Aorta (tissue), 5 donors: ENCODE data around the gene SEPTIN8. TPM values are rescaled to one million over a fixed set of nuclear protein-coding genes. Genes with fewer than 3 reads are reported as not detected.
A peak's percentile ranks its signal among the peaks of the same experiment; 100 is the strongest.

ENCODE experiments used
- ATAC-seq: fragments of 200-7000 bp; cut with Tn5 transposase; one replicate; pipeline ENCODE4 v1.9.1; 2022; ENCODE audit warnings: moderate library complexity; ENCODE audit not compliant: low FRiP score
- DNase-seq, 2 donors: peaks; one replicate each; pipeline ENCODE4 v3.0.0-alpha.2; 2020
- H3K27ac ChIP-seq, 2 donors: one replicate each; pipeline ENCODE4 v1.5.1; 2013; ENCODE audit warnings: low read length in 2 of 2, mild to moderate bottlenecking in 2 of 2, moderate library complexity in 2 of 2, control low read depth in 1 of 2, inconsistent platforms in 1 of 2, low read depth in 1 of 2
- H3K27me3 ChIP-seq, 2 donors: one replicate each; pipeline ENCODE4 v1.6.1; 2013; ENCODE audit warnings: control low read depth in 1 of 2, low read length in 1 of 2, mild to moderate bottlenecking in 1 of 2, moderate library complexity in 1 of 2; ENCODE audit not compliant: insufficient read depth in 2 of 2, control insufficient read depth in 1 of 2
- H3K36me3 ChIP-seq, 2 donors: one replicate each; pipeline ENCODE4 v1.6.1; 2013; ENCODE audit warnings: control low read depth in 1 of 2, low read length in 1 of 2, mild to moderate bottlenecking in 1 of 2; ENCODE audit not compliant: insufficient read depth in 2 of 2, control insufficient read depth in 1 of 2
- H3K4me1 ChIP-seq, 2 donors: one replicate each; pipeline ENCODE4 v1.6.1; 2013; ENCODE audit warnings: low read length in 2 of 2, control low read depth in 1 of 2, mild to moderate bottlenecking in 1 of 2, moderate library complexity in 1 of 2; ENCODE audit not compliant: insufficient read depth in 2 of 2, control insufficient read depth in 1 of 2
- H3K4me3 ChIP-seq, 2 donors: one replicate each; pipeline ENCODE4 v1.5.1; 2013; ENCODE audit warnings: low read length in 2 of 2, control low read depth in 1 of 2, mild to moderate bottlenecking in 1 of 2
- H3K9me3 ChIP-seq: one replicate; pipeline ENCODE4 v1.6.1; 2013; ENCODE audit warnings: mild to moderate bottlenecking, low read length; ENCODE audit not compliant: control insufficient read depth
- WGBS, 2 donors: extraction: QIAGEN DNeasy Blood & Tissue Kit; methylation state at CpG; one replicate each; pipeline ENCODE4 v1.1.7; 2013; 5-methylcytosine and 5-hydroxymethylcytosine counted together
- intact Hi-C, 2 donors: fragments of 100-400 bp; cut with DNase I; formaldehyde crosslinking; loops; one replicate each; pipeline versions ENCODE4 v1.14.2 to v1.15.0; 2022
- long read RNA-seq, 2 donors: library from polyadenylated mRNA; unstranded; transcript quantifications; one replicate each; pipeline ENCODE4 v2.0.0, GENCODE V29; 2020 to 2021
- polyA plus RNA-seq, 2 donors: library from polyadenylated mRNA; stranded (reverse); fragments of 200-250 nt; gene quantifications; one replicate each; pipeline ENCODE4 v1.2.3, GENCODE V29; 2013
- total RNA-seq, 2 donors: library from RNA; stranded (reverse); fragmentation: NEBNext Ultra II Directional; extraction: Animal tissue kit (Norgen Biotek cat#: 25700); gene quantifications; one replicate each; pipeline ENCODE4 v1.2.1, GENCODE V29; 2021
- donor health status: healthy with polysubstance abuse.
- donor health status: Bipolar disorder and iron deficiency.
- donor health status: DM: no; HTN: no; CAD: no.
- donor health status: DM: no; HTN: no; CAD: no.
- donor health status: DM: yes; HTN: yes; CAD: no.

Gene SEPTIN8, protein sequence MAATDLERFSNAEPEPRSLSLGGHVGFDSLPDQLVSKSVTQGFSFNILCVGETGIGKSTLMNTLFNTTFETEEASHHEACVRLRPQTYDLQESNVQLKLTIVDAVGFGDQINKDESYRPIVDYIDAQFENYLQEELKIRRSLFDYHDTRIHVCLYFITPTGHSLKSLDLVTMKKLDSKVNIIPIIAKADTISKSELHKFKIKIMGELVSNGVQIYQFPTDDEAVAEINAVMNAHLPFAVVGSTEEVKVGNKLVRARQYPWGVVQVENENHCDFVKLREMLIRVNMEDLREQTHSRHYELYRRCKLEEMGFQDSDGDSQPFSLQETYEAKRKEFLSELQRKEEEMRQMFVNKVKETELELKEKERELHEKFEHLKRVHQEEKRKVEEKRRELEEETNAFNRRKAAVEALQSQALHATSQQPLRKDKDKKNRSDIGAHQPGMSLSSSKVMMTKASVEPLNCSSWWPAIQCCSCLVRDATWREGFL
- total RNA-seq (100 to 1,000 TPM in 1 of 2 donors, 10 to 100 TPM in 1; 56.7 to 103 TPM), polyA plus RNA-seq (10 to 100 TPM; 48.6 to 58.2 TPM)
- long read RNA-seq, donor 1, full-length matches to known transcripts: 83 of 159 reads
- long read RNA-seq, donor 1, partial matches to known transcripts: 8 of 159 reads
- long read RNA-seq, donor 1, other reads (novel, unspliced or antisense): 68 of 159 reads
- long read RNA-seq, donor 2, full-length matches to known transcripts: 40 of 89 reads
- long read RNA-seq, donor 2, partial matches to known transcripts: 11 of 89 reads
- long read RNA-seq, donor 2, other reads (novel, unspliced or antisense): 38 of 89 reads

DNA sequence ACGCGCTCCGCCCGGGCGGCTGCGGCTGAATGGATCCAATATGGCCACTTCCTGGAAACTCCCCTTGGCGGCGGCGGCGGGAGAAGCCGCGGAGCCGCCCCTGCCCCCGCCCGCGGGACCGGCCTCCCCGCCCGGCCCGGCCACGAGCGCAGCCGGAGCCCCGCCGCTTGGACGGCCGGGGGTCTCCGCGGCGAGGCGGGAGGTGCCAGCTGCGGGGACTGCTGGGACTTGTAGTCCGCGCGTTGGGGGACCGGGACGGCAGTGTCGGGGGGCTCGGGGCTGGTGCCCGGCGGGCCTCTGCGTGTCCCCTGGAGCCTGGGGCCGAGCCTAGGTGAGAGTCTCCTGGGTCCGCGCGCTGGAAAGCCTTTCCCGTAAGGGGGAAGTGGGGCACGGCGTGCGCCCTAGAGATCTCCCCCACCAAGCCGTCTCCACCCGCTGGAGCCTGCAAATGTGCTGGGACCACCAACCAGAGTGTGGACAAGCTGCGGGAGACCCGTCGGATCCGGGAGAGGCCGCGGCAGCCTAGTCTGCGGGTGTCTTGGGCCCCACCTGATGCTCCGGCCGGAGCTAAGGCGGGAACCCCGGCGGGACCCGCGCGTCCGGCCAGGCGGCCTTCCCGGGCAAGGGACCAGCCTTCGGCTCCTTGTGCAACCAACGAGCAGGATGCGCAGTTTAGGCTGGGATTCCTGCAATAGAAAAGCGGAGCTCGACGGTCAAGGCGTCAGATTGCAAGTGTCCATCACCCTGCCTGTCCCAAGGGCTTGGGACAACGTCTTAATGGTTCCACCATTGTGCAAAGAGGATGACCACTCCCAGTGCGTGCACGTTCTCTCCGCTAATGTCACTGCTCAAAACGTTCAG is at the start of gene SEPTIN8:
Gene SEPTIN8 (minus strand): TSS at position 31 of the 861 bp plus-strand sequence. CDS start 102 bp downstream, outside the sequence.
- peaks cover 4 to 5% of the 10 kb centered on the region in 2 donors for H3K4me1 ChIP-seq
- intact Hi-C loops: no loop called here
- ATAC-seq: peak; percentile 77
- H3K36me3 ChIP-seq: no peaks in the 10 kb centered on the region
- H3K4me3 ChIP-seq: peak within 1 kb of the TSS; percentile 90 to 97
- H3K27me3 ChIP-seq: no peaks in the 10 kb centered on the region
- WGBS, 2 donors: 0 to 1% methylated on average over 54 to 82 of the region's 82 CpGs
- peak; percentile 74 to 88 for DNase-seq
- peak within 1 kb of the TSS; percentile 83 to 91 for H3K27ac ChIP-seq
- H3K9me3 ChIP-seq: no peaks in the 10 kb centered on the region

DNA sequence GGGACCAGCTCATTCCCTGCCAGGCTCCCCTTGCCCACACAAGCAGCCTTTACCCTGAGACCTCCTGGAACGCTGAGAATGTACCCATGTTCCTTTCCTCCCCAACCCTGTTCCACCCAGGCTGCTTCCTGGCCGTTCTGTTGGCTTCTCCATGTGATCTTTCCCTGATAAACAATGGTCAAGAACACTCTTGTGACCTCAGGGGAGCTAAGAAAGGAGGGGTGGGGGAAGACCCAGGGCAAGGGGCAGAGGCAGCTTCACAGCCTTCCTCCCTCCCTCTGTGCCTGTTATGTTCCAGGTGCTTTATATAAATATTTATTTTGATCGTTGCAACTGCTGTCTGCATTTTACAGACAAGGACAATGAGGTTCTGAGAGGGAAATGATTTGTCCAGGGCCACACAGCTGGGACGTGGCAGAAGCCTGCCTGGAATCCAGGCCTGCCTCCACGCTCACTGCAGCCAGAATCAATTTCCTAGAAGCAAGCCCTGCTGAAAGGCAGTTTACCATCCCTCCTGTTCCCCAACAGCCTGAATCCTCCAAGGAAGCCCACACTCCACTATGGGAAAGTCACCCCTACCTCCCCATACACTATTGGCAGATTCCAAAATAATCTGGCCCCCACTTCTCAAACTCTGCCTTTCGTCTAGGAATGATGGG is 49.5 kb upstream of the SEPTIN8 start:
- WGBS, 2 donors: 85 to 89% methylated on average over 6 of the region's 6 CpGs
- H3K4me3 ChIP-seq: no peak overlapping the region
- H3K9me3 ChIP-seq: no peaks in the 10 kb centered on the region
- no peak for ATAC-seq
- H3K27ac ChIP-seq: no peak overlapping the region
- H3K4me1 ChIP-seq: no peaks in the 10 kb centered on the region
- no peaks in the 10 kb centered on the region for H3K36me3 ChIP-seq
- intact Hi-C loops: no loop called here
- H3K27me3 ChIP-seq: no peaks in the 10 kb centered on the region
- DNase-seq: no peak

DNA sequence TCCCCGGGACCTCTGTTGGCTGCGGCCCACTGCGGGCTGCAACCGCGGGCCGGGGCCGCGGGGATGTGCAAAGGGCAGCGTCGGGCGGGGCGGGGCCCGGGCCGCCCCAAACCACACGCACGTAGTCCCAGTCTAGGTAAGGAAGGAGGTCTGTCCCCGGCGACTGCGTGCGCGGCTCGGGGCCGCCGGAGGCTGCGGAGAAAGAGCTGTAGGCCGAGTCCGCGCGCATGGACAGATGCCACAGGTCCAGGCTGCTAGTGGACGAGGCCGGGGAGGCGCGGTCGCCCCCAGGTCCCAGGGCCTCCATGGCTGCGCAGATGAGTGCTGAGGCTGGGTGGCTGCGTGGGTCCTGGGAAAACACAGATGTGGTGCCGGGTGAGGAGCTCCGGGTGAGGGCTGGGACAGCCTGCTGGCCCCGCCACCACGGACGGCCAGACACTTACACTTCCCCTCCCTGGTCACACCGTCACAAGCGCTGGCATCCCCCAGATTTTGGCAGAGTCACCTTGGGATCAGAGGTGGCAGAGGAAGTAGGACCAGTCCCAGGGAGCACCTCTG is 48.9 kb upstream of the SEPTIN8 start:
- intact Hi-C loops: no loop called here
- Histone ChIP-seq H3K27ac (no peak overlapping the region), H3K4me1 (no peaks in the 10 kb centered on the region), H3K9me3 (no peaks in the 10 kb centered on the region), H3K36me3 (no peaks in the 10 kb centered on the region), H3K27me3 (no peaks in the 10 kb centered on the region), H3K4me3 (no peak overlapping the region)
- 61 to 63% methylated on average over 41 to 43 of the region's 43 CpGs for WGBS, 2 donors
- DNase-seq: no peak
- no peak for ATAC-seq

DNA sequence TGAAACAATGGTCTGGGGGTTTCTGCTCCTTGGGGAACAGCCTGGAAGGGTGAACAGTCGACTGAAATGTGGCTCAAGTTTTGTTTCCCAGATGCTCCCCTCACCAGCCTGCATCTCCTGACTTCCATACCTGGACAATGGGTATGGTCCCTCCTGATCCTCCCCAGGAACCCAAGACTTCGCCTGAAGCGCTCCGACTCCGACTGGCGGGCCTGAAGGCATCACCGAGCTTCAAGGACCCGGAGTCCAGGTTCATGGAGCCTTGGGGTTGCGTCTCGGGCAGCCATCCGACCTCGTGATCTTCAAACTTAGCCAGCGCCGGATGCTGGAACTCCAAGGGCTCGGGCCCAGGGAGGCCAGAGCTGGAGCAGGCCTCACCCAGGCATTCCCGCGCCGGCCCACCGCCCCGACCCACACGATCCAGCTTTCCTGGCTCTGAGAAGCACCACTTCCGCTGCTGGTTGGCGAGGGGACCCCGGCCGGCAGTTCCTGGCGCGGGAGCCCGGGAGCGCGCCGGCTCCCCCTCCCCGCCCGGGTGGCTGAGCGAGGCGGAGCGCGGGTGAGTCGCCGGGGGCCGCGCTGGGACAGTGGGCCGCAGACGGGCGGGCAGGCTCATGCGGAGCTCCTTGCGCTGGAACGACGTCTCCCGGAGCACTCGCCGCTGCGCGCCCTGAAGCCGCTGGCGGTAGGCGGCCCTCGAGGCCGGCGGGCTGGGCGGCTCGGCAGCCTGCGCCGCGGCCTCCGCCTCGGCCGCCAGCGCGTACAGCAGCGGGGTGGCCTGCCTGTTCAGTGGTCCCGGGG is 48.2 kb upstream of the SEPTIN8 start:
- ATAC-seq (no peak), DNase-seq (no peak)
- no peaks in the 10 kb centered on the region for H3K9me3 ChIP-seq
- no peaks in the 10 kb centered on the region for H3K27me3 ChIP-seq
- H3K36me3 ChIP-seq: no peaks in the 10 kb centered on the region
- WGBS, 2 donors: 58 to 68% methylated on average over 54 to 71 of the region's 71 CpGs
- no peak overlapping the region for H3K27ac ChIP-seq
- intact Hi-C loops: no loop called here
- no peaks in the 10 kb centered on the region for H3K4me1 ChIP-seq
- no peak overlapping the region for H3K4me3 ChIP-seq

DNA sequence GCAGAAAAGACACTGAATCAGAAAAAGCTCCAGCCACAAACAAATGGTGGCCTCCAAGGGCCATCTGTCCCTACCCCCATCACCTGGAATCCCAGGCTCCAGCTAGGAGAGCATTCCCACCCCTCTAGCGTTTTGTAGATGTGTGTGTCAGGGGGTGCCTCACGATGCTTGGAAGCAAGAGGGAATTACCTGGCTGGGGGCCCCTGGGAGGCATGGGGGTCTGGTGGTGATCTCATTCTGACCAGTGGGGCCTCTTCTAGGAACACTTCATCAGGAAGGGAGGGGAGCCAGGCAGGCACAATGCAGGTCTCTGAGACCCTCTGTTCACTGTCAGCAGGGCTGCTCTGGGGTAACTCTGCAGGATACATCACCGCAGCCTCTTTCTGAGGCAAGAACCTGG is 47.4 kb upstream of the SEPTIN8 start:
- Histone ChIP-seq H3K27me3 (no peaks in the 10 kb centered on the region), H3K9me3 (no peaks in the 10 kb centered on the region), H3K27ac (no peak overlapping the region), H3K4me3 (no peak overlapping the region), H3K4me1 (no peaks in the 10 kb centered on the region), H3K36me3 (no peaks in the 10 kb centered on the region)
- intact Hi-C loops: loop anchor here in 1 of 2 donors (5.0 kb wide), 1 partner anchor 72 kb away; no protein-coding TSS in a partner anchor
- DNase-seq (no peak), ATAC-seq (no peak)
- WGBS, 2 donors: 95 to 97% methylated on average over 3 of the region's 3 CpGs

DNA sequence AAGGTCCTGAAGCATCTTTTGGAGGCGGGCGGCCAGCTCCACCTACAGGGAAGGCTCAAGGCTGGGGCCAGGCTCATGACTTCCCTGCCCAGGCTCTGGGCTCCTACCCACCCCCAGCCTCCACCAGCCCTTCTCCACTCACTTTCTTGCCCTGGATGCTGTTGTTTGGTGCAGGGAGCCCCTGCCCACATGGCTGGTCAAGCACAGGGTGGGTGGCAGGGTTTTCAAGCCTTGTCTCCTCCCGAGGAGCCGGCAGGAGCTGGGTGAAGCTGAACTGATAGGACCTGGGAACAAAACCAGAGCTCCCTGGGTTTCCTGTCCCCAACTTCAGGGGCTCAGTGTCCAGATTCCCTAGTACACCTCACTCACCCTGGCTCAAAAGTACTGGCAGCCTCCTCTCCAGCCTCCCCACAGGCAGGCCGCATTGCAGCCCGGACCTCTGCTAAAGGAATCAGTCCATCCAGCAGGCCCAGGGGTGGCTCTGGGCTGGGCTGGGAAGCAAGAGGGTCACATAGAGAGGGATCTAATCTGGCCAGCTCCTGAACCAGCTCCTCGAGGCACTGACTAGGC is 46.5 kb upstream of the SEPTIN8 start:
- 80 to 86% methylated on average over 7 of the region's 7 CpGs for WGBS, 2 donors
- Histone ChIP-seq H3K27ac (no peak overlapping the region), H3K9me3 (no peaks in the 10 kb centered on the region), H3K36me3 (no peaks in the 10 kb centered on the region), H3K4me1 (no peaks in the 10 kb centered on the region), H3K27me3 (no peaks in the 10 kb centered on the region), H3K4me3 (no peak overlapping the region)
- no peak for DNase-seq
- ATAC-seq: peak; percentile 3
- intact Hi-C loops: loop anchor here in 1 of 2 donors (5.0 kb wide), 1 partner anchor 71 kb away; no protein-coding TSS in a partner anchor
